ENCODE results near the gene TNFRSF19.
A peak's percentile ranks its signal among the peaks of the same experiment; 100 is the strongest.

TNFRSF19 gene

DNA sequence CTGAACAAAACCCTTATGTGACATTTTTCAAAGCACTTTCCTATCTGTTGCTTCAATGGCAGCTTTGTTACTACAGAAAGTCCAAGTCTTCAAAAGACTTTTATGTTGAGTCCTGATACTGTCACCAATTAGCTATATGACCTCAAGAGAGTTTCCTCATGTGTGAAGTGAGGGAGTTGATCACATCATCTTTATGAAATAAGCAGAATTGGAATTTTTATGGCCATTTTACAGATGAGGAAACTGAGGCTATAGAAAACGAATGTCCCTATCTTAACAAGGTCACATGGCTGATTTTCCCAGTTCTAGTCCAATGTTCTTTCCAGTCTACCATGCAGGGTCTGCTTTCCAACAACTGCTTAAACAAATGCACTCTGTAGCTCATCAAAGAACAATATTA, 2.6 kb downstream of the TNFRSF19 start:
- POLR2A ChIA-PET, result no interaction called here
- DNase-seq (ENCODE audit: extremely low spot score), result no peak
- CTCF ChIA-PET, result no interaction called here
- TF ChIP-seq NFRKB (IDR thresholded peaks at IDR 0.05), result no peak
- no peak for TF ChIP-seq FOXA1 (IDR thresholded peaks at IDR 0.05)
- TF ChIP-seq LEF1 (IDR thresholded peaks at IDR 0.05; ENCODE audit: borderline replicate concordance), result no peak
- TF ChIP-seq ELF4 (IDR thresholded peaks at IDR 0.05), result no peak
- no peak for TF ChIP-seq ZNF384 (IDR thresholded peaks at IDR 0.05)
- TF ChIP-seq BHLHE40 (IDR thresholded peaks at IDR 0.05; ENCODE audit: borderline replicate concordance), result no peak
- TF ChIP-seq TARDBP (IDR thresholded peaks at IDR 0.05), result no peak
- TF ChIP-seq CTBP1 (IDR thresholded peaks at IDR 0.05; ENCODE audit: borderline replicate concordance), result no peak
- TF ChIP-seq ARNT (IDR thresholded peaks at IDR 0.05), result no peak

DNA sequence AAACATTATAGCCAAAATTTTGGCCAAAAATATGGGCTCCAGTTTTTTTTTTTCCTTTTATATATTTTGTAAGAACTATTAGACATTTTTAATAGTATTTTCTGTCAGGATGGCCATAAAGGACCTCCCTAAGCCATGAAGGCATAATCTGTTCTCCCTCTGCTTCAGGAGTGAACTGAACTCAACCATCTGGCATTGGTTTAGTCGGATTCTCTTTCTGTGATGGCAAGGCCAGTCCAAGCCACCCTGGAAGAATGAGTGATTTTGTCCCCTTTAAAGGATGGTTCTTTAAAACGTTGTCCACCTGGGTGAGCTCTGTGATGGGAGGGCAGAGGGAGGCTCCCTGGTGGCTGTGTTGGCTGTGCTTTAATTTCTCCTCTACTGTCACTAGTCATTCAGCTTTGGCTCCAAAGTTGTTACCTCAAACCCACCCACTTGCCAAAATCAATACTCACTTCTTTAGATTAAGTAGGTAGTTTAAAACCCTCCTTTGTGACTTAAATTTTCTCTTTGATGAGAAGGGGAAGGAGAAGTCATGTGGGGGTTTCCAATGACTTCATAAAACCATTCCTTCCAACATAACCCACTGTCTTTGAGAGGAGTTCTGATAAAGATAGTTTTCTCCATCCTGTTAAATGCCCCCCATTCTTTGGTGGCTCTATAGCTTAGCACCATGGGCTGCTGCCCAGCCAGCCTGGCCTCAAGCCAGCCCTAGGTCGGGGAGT, 4.4 kb downstream of the TNFRSF19 start:
- TF ChIP-seq LEF1 (IDR thresholded peaks at IDR 0.05; ENCODE audit: borderline replicate concordance) (no peak), FOXK2 (IDR thresholded peaks at IDR 0.05) (no peak), ZNF384 (IDR thresholded peaks at IDR 0.05) (no peak), ARNT (IDR thresholded peaks at IDR 0.05) (no peak)
- no peak for DNase-seq (ENCODE audit: extremely low spot score)
- ChIA-PET POLR2A (no interaction called here), CTCF (no interaction called here)

DNA sequence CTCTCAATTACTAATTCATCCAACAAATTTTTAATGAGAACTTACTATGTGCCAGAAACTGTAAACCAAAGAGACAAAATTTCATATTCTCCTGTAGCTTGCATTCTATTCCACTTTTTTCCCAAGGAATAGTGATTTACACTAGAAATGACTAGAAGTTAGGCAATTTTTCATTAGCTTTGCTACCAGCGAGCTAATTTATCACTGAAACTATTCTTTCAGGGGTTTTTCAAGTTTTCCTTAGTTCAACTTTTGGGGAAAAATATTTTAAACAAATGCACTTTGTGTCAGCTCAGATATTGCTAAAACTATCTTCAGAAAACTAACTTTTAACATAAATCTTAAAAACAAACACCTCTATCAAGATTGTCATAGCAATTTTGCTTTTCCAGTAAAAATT, 5.4 kb downstream of the TNFRSF19 start:
- TF ChIP-seq FOXM1 (IDR thresholded peaks at IDR 0.05; ENCODE audit: borderline replicate concordance) (no peak), LEF1 (IDR thresholded peaks at IDR 0.05; ENCODE audit: borderline replicate concordance) (no peak), FOXA1 (IDR thresholded peaks at IDR 0.05) (no peak)

DNA sequence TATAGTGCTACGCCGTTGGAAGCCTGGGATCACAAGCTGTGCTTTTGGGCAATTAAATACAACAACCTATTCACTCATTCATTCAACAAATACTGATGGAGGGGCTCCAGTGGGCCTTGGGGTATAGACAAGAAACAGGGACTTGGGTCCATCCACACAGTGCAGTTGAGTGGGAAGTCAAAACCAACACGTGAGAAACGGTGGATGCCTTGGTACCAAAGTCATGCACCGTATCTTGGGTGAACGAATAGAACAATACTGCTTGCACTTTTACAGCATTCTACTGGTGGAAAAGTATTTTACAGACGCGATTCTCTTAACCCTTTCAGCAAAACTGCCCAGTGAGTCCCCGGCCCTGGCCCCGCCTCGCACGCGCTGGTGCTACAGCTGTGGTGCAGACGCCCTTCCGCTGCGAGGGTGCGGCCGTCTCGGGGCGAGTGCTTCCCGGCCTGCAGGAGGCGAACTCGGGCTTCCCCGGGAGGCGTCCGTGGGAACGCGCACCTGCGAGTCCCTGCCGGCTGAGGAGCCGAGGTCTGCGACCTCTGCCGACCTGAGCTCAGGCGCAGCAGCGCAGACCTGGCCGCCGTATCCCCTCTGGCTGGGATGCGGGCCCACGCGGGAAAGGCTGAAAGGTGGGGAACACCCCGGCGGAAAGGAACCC, 8.3 kb downstream of the TNFRSF19 start:
- TF ChIP-seq LEF1 (IDR thresholded peaks at IDR 0.05; ENCODE audit: borderline replicate concordance), result no peak
- TF ChIP-seq L3MBTL2 (conservative IDR thresholded peaks at IDR 0.05), result peak; percentile 42
- no peak for TF ChIP-seq TARDBP (IDR thresholded peaks at IDR 0.05)
- no peak for TF ChIP-seq FOXK2 (IDR thresholded peaks at IDR 0.05)
- TF ChIP-seq FOXM1 (IDR thresholded peaks at IDR 0.05; ENCODE audit: borderline replicate concordance), result no peak
- no peak for TF ChIP-seq FOXA1 (IDR thresholded peaks at IDR 0.05)
- TF ChIP-seq SP1 (IDR thresholded peaks at IDR 0.05), result no peak
- TF ChIP-seq CTBP1 (IDR thresholded peaks at IDR 0.05; ENCODE audit: borderline replicate concordance), result no peak
- ChIA-PET POLR2A (interaction anchor here (1.3 kb wide), 1 partner anchor 98 kb away, joined by 3 read pairs; no protein-coding TSS in a partner anchor), CTCF (no interaction called here)
- DNase-seq (ENCODE audit: extremely low spot score), result peak; percentile 40

More for the DNA sequence above, 5.4 kb downstream of the TNFRSF19 start:
- POLR2A ChIA-PET, result no interaction called here
- DNase-seq (ENCODE audit: extremely low spot score), result no peak
- CTCF ChIA-PET, result interaction anchor here (0.7 kb wide), 1 partner anchor 108 kb away, joined by 3 read pairs; no protein-coding TSS in a partner anchor

DNA sequence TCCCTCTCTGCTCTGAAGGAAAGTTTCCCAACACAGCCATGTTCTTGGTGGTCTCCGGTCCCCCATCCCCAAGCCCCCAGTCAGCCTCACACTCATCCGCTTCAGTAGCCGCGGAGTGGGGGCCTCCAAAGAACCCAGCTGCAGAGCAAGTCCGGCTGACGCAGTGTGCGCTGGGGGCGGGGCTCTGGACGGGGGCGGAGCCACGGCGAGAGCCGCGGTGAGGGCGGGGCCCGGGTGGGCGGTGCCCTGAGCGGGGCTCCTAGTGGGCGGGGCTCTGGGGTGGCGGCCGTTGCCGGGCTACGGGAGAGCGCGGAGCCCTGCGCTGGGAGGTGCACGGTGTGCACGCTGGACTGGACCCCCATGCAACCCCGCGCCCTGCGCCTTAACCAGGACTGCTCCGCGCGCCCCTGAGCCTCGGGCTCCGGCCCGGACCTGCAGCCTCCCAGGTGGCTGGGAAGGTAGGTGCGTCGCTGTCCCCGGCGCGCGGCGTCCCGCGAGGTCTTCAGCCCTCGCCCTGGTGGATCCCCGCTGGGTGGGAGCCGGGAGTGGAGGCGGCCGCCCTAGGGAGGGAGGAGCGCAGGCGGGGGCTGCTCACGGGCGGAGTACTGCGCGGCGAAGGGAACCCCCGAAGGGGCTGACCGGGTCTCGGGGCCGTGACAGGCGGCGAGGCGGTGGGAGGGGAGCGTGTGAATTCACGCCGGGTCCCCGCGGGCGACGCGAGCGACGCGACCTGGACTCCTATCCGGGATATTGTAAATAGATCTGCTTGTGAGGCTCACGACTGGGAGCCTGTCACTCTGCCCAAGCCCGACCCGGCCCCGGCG, 9.1 kb downstream of the TNFRSF19 start:
- peak; percentile 86 for DNase-seq (ENCODE audit: extremely low spot score)
- ChIA-PET CTCF (no interaction called here), POLR2A (no interaction called here)
- TF ChIP-seq LEF1 (IDR thresholded peaks at IDR 0.05; ENCODE audit: borderline replicate concordance) (no peak), HDGF (IDR thresholded peaks at IDR 0.05; ENCODE audit: borderline replicate concordance) (no peak), SUZ12 (IDR thresholded peaks at IDR 0.05) (no peak), L3MBTL2 (conservative IDR thresholded peaks at IDR 0.05) (peak; percentile 48)
- TF ChIP-seq, protein P1, sequence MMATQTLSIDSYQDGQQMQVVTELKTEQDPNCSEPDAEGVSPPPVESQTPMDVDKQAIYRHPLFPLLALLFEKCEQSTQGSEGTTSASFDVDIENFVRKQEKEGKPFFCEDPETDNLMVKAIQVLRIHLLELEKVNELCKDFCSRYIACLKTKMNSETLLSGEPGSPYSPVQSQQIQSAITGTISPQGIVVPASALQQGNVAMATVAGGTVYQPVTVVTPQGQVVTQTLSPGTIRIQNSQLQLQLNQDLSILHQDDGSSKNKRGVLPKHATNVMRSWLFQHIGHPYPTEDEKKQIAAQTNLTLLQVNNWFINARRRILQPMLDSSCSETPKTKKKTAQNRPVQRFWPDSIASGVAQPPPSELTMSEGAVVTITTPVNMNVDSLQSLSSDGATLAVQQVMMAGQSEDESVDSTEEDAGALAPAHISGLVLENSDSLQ (IDR thresholded peaks at IDR 0.05), result peak; percentile 44; the same call in 1 of the 2 replicates

DNA sequence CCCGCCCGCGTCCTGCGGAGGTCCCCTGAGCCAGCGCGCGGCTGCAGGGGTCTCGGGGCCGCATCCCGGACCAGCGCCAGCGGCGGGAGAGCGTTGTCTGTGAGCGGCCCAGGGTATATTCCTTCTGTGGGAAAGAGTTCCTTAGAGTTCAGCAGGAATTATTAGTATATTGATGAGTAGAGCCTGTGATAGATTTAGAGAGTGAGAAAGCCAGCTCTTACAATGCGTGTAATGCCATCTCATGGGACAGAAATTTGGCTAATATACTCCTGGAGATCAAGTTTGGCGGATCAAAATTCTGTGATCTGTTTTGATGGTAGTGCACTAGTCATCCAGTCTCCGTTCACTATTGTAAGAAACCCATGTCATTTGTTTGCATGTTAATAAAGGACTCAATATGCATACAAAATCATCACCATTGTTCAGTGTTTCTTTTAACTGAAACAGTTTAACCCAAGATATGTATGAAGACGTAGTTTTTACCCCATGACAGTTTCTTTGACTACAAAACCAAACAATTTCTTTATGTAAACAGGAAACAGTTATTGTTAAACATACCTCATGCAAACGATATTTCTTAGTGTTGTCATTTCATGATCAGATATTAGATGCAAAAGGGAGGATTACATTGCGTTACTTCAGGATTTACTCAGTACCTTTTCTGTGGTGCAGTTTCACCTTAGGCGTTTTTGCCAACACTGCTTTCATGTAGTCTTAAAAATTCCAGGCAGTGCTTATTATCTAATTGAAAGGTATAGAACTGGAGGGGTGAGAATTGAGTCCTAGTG, 9.9 kb downstream of the TNFRSF19 start:
- no peak for DNase-seq (ENCODE audit: extremely low spot score)
- ChIA-PET CTCF (no interaction called here), POLR2A (no interaction called here)
- TF ChIP-seq NFRKB (IDR thresholded peaks at IDR 0.05) (no peak), ZNF384 (IDR thresholded peaks at IDR 0.05) (no peak), FOXM1 (IDR thresholded peaks at IDR 0.05; ENCODE audit: borderline replicate concordance) (no peak), FOXA1 (IDR thresholded peaks at IDR 0.05) (no peak), SP1 (IDR thresholded peaks at IDR 0.05) (no peak), FOXK2 (IDR thresholded peaks at IDR 0.05) (no peak), BHLHE40 (IDR thresholded peaks at IDR 0.05; ENCODE audit: borderline replicate concordance) (no peak), HDGF (IDR thresholded peaks at IDR 0.05; ENCODE audit: borderline replicate concordance) (no peak), ARNT (IDR thresholded peaks at IDR 0.05) (no peak), ELF4 (IDR thresholded peaks at IDR 0.05) (no peak), SUZ12 (IDR thresholded peaks at IDR 0.05) (no peak), LEF1 (IDR thresholded peaks at IDR 0.05; ENCODE audit: borderline replicate concordance) (no peak), CTBP1 (IDR thresholded peaks at IDR 0.05; ENCODE audit: borderline replicate concordance) (no peak), TARDBP (IDR thresholded peaks at IDR 0.05) (no peak), L3MBTL2 (conservative IDR thresholded peaks at IDR 0.05) (no peak)
- TF ChIP-seq, protein P1 (IDR thresholded peaks at IDR 0.05), result no peak
